Ectodermal cell (in vitro differentiated cells): ENCODE measurements around the gene TESPA1.

Source experiments
- H3K27ac ChIP-seq: 2 replicates; pipeline ENCODE4 v1.7.0; 2013; ENCODE audit warnings: mild to moderate bottlenecking, low read depth, low read length; ENCODE audit not compliant: insufficient read depth, poor library complexity, severe bottlenecking
- H3K27me3 ChIP-seq: 2 replicates; pipeline ENCODE4 v1.7.0; 2013; ENCODE audit warnings: mild to moderate bottlenecking, low read length; ENCODE audit not compliant: insufficient read depth, control insufficient read depth, poor library complexity, severe bottlenecking
- H3K36me3 ChIP-seq: one replicate; pipeline ENCODE4 v1.7.0; 2013; ENCODE audit warnings: low read length; ENCODE audit not compliant: control insufficient read depth, insufficient read depth
- H3K4me1 ChIP-seq: one replicate; pipeline ENCODE4 v1.7.0; 2013; ENCODE audit warnings: low read length; ENCODE audit not compliant: control insufficient read depth, insufficient read depth
- H3K4me3 ChIP-seq: 2 replicates; pipeline ENCODE4 v1.7.0; 2013; ENCODE audit warnings: low read depth, low read length, control low read depth; ENCODE audit not compliant: insufficient read depth
- H3K9me3 ChIP-seq: 2 replicates; pipeline ENCODE4 v1.7.0; 2013; ENCODE audit warnings: mild to moderate bottlenecking, low read length, moderate library complexity; ENCODE audit not compliant: control insufficient read depth
- WGBS, 2 experiments: methylation state at CpG; one replicate each; pipeline ENCODE4 v1.1.7; 2013; ENCODE audit warnings: missing lambda C conversion rate in 2 of 2; 5-methylcytosine and 5-hydroxymethylcytosine counted together

TESPA1 gene

DNA sequence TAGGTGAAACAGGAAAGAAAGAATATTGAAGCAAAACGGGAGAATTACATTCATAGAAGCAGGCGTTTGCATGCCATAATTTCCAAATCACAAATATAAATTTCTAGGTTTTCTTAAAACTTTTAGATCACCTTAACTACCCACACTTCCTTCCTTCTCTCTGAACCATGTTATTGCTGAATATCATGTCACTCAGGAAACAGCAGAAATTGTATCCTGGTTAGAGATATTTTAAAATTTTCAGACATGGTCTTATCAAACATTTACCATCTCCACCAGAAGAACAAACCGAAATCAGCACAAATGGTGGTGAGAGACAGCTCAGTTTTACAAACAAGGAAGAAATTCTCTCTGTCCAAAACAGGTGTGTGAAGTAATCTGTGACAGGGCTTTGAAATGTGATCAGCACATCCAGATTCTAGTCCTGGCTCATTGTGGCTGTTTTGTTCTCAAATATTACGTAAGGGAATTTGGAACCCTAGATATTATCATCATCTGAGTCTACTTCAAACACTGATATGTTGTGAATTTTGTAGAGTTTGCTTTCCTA is 16.3 kb downstream of the TESPA1 start:
- 89 to 94% methylated on average over 3 to 4 of the region's 4 CpGs for WGBS, 2 experiments

GRCh38 chr12:54967461-54967860 is 17.1 kb downstream of the TESPA1 start:
- no peaks in the 10 kb centered on the region for H3K9me3 ChIP-seq
- no peak overlapping the region for H3K4me3 ChIP-seq
- H3K27me3 ChIP-seq: no peaks in the 10 kb centered on the region
- no peak overlapping the region for H3K27ac ChIP-seq
- no peaks in the 10 kb centered on the region for H3K4me1 ChIP-seq
- 87 to 95% methylated on average over 2 of the region's 2 CpGs for WGBS, 2 experiments
- H3K36me3 ChIP-seq: no peaks in the 10 kb centered on the region

More for the DNA sequence above, 16.3 kb downstream of the TESPA1 start:
- no peaks in the 10 kb centered on the region for H3K36me3 ChIP-seq
- H3K27me3 ChIP-seq: no peaks in the 10 kb centered on the region
- no peaks in the 10 kb centered on the region for H3K4me1 ChIP-seq
- no peaks in the 10 kb centered on the region for H3K9me3 ChIP-seq
- no peak overlapping the region for H3K4me3 ChIP-seq
- H3K27ac ChIP-seq: no peak overlapping the region

DNA sequence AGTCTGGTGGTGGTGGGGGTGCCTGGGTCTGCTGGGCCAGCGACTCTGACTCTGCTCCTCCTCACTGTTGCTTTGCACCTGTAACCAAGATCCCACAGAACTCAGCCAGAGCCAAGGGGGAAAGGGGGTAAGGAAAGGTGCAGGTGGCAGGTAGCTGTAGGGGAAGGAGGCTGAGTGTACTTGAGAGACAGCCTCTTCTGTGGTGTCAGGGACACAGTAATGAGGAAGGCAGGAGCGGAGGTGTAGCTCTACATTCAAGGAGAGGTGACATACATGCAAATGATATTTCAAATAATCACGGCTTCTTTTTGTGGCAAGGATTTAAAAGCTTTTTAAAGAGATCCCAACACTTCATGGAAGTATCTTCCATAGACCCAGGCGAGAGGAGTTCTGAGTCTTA is 23.4 kb downstream of the TESPA1 start:
- H3K36me3 ChIP-seq: no peaks in the 10 kb centered on the region
- H3K4me1 ChIP-seq: no peaks in the 10 kb centered on the region
- WGBS, 2 experiments: 93 to 96% methylated on average over 4 of the region's 4 CpGs
- no peaks in the 10 kb centered on the region for H3K27me3 ChIP-seq
- H3K27ac ChIP-seq: no peak overlapping the region
- no peak overlapping the region for H3K4me3 ChIP-seq
- no peaks in the 10 kb centered on the region for H3K9me3 ChIP-seq

- H3K9me3 ChIP-seq: no peaks in the 10 kb centered on the region
- no peak overlapping the region for H3K27ac ChIP-seq
- H3K4me1 ChIP-seq: no peaks in the 10 kb centered on the region
- H3K4me3 ChIP-seq: no peak overlapping the region
- no peaks in the 10 kb centered on the region for H3K36me3 ChIP-seq
- H3K27me3 ChIP-seq: no peaks in the 10 kb centered on the region
- WGBS, 2 experiments: 84 to 85% methylated on average over 10 of the region's 10 CpGs
Measured at GRCh38 chr12:54959291-54960018, 25.1 kb downstream of the TESPA1 start.

DNA sequence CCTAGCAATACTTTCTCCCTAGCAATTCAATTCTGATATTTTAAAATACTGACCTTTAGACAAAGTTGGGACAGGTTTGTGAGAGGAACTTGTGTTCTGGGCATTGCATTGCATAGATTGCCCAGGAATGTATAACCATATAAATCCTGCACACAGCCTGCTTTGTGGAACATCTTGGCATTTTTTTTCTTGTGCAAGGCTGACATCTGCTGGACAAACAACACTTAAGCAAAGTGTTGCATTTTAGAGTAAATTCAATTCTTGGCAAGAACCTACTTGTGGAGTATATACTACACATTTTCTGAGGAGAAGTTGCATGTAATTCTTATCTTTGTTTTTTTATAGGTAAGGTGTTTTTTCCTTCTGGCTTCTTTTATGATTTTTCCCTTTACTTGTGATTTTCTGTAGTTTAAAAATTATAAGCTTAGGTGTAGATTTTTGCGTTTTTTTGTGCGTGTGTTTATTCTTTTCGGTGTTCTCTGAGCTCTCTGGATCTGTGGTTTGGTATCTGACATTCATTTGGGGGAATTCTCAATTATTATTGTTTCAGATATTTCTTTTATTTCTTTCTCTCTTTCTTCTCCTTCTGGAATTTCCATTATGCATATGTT is 26.4 kb downstream of the TESPA1 start:
- Histone ChIP-seq H3K4me1 (no peaks in the 10 kb centered on the region), H3K27ac (no peak overlapping the region), H3K27me3 (no peaks in the 10 kb centered on the region), H3K36me3 (no peaks in the 10 kb centered on the region), H3K4me3 (no peak overlapping the region), H3K9me3 (no peaks in the 10 kb centered on the region)
- WGBS, 2 experiments: 96 to 100% methylated on average over 3 of the region's 3 CpGs

GRCh38 chr12:54956818-54957641 is 27.5 kb downstream of the TESPA1 start:
- 70 to 76% methylated on average over 10 of the region's 10 CpGs for WGBS, 2 experiments

DNA sequence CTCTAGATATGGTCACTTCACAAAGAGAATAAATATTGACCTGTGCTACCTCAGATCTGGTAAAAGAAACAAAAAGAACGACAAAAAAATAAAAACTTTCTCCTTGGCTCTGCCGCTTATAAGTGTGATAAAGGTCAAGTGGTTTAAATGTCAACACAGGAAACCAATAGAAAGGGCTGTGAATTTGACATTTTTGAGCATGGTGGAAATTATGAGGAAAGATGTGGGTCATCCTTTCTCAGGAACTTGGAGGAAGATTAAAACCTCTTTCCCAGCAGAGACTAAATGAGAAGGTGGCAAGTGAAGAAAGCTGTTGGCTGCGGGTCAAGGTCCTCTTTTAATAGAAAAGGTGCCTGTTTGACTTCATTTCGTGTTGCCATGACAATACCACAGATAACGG is 28.2 kb downstream of the TESPA1 start:
- Histone ChIP-seq H3K4me3 (no peak overlapping the region), H3K9me3 (no peaks in the 10 kb centered on the region), H3K27ac (no peak overlapping the region), H3K27me3 (no peaks in the 10 kb centered on the region), H3K4me1 (no peaks in the 10 kb centered on the region), H3K36me3 (no peaks in the 10 kb centered on the region)
- WGBS, 2 experiments: 93 to 99% methylated on average over 5 of the region's 5 CpGs

More at GRCh38 chr12:54956818-54957641, 27.5 kb downstream of the TESPA1 start:
- Histone ChIP-seq H3K27ac (no peak overlapping the region), H3K27me3 (no peaks in the 10 kb centered on the region), H3K9me3 (no peaks in the 10 kb centered on the region), H3K4me3 (no peak overlapping the region), H3K36me3 (no peaks in the 10 kb centered on the region), H3K4me1 (no peaks in the 10 kb centered on the region)

DNA sequence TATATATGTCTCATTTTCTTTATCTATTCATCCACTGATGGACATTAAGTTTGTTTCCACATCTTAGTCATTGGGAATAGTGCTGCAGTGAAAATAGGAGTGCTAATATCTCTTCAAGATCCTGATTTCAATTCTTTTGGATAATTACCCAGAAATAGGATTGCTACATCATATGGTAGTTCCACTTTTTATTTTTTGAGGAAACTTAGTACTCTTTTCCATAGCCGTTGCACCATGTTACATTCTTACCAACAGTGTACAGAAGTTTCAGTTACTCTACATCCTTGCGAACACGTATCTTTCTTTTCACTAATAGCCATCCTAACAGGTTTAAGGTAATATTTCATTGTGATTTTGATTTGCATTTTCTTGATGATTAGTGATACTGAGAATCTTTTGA is 29.8 kb downstream of the TESPA1 start:
- Histone ChIP-seq H3K9me3 (no peaks in the 10 kb centered on the region), H3K27ac (no peak overlapping the region), H3K27me3 (no peaks in the 10 kb centered on the region), H3K4me1 (no peaks in the 10 kb centered on the region), H3K4me3 (no peak overlapping the region), H3K36me3 (no peaks in the 10 kb centered on the region)
- WGBS, 2 experiments: 75 to 100% methylated on average over 1 to 3 of the region's 3 CpGs

DNA sequence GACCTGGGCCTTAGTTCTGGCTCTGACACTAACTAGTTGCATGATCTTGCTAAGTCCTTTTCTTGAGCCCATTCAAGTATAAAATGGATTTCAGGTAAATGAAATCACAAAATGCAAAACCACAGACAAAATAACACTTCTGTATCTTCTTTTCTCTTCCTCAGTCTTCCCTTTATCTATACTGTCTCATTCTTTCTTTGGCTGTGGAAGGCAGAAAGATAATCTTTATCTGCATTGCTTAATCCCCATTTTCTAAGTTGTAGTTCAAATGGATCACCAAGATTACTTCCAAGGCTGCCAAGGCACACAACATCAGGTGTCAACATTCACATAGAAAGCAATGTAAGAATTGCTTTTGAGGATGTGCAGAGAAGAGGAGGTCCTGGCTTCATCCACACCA is 30.3 kb downstream of the TESPA1 start:
- Histone ChIP-seq H3K4me3 (no peak overlapping the region), H3K9me3 (no peaks in the 10 kb centered on the region), H3K27ac (no peak overlapping the region), H3K36me3 (no peaks in the 10 kb centered on the region), H3K27me3 (peaks cover under 1% of the 10 kb centered on the region), H3K4me1 (no peaks in the 10 kb centered on the region)
